Measurements from ENCODE around the gene LRSAM1.

Gene LRSAM1

DNA sequence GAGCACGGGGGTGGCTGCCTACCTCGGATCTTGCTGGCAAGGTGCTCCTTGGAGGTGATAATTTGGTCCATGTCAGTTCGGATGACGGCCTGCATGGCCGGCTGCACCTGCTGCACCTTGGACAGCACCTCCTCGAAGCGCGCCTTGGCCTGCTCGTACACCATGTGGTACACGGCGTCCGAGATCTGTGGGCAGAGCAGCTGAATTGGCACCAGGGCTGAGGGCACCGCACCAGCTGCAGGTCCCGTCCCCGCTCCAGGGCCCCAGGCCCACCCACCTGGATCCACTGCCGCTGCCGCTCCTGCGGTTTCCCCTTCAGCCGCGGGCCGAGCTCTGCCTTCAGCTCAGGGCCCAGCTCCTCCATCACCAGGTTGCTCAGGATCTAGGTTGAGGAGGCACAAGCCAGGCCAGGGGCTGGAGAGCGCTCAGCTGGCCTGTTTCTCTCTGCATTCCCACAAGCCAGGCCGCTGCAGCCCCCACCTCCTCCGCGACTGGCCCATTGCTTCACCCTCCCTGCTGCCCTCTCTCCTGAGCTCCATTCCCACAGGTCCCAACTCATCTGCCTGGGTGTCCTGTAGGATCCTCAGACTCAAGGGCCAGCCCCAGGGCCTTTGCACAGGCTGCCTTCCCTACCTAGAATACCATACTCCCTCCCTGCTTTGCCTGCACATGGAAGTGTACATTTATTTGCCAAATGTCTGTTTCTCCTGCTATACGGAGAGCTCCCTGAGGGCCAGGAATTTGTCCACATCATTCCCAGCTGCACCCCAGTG is 65.7 kb downstream of the LRSAM1 start:
- no peak for DNase-seq (ENCODE audit: low read depth, low spot score)
- Histone ChIP-seq H3K27ac (no peak overlapping the region), H3K9me3 (ENCODE audit: low read depth, low read length) (no peaks in the 10 kb centered on the region), H3K9ac (ENCODE audit: insufficient read length) (no peak overlapping the region), H3K4me3 (no peak overlapping the region), H3K36me3 (ENCODE audit: insufficient read depth, low read length) (peaks cover 3% of the 10 kb centered on the region; the same call in 1 of the 2 replicates)
- TF ChIP-seq POLR2AphosphoS5 (IDR thresholded peaks at IDR 0.05; ENCODE audit: borderline replicate concordance, low read depth, low read length) (no peak), EZH2 (IDR thresholded peaks at IDR 0.05) (no peak), FOXP2 (optimal IDR thresholded peaks at IDR 0.05; ENCODE audit: control extremely low read depth, extremely low read length, insufficient read depth) (no peak)

DNA sequence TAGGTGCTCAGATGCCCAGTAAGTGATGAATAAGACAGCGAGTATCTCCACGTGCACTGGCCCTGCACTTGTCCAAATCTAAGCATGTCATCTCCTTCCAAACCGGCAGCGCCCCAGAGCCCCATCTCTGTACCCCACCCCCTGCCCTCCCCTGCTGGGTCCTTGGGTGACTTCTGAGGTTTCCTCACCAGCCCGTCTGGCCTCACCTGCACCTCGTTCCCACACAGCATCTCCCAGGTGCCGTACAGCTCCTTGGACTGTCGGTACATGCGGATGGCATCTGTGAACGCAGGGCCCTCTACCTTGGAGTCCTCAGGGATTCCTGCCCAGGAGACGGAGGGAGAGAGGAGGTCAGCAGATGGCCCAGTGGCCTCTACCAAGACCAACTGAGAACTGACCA is 66.3 kb downstream of the LRSAM1 start:
- H3K27ac ChIP-seq = no peak overlapping the region
- TF ChIP-seq FOXP2 (optimal IDR thresholded peaks at IDR 0.05; ENCODE audit: control extremely low read depth, extremely low read length, insufficient read depth) = no peak
- no peak for TF ChIP-seq POLR2AphosphoS5 (IDR thresholded peaks at IDR 0.05; ENCODE audit: borderline replicate concordance, low read depth, low read length)
- no peak for TF ChIP-seq EZH2 (IDR thresholded peaks at IDR 0.05)
- no peaks in the 10 kb centered on the region for H3K9me3 ChIP-seq (ENCODE audit: low read depth, low read length)
- peaks cover 3% of the 10 kb centered on the region; the same call in 1 of the 2 replicates for H3K36me3 ChIP-seq (ENCODE audit: insufficient read depth, low read length)
- H3K4me3 ChIP-seq = no peak overlapping the region
- H3K9ac ChIP-seq (ENCODE audit: insufficient read length) = no peak overlapping the region
- no peak for DNase-seq (ENCODE audit: low read depth, low spot score)

DNA sequence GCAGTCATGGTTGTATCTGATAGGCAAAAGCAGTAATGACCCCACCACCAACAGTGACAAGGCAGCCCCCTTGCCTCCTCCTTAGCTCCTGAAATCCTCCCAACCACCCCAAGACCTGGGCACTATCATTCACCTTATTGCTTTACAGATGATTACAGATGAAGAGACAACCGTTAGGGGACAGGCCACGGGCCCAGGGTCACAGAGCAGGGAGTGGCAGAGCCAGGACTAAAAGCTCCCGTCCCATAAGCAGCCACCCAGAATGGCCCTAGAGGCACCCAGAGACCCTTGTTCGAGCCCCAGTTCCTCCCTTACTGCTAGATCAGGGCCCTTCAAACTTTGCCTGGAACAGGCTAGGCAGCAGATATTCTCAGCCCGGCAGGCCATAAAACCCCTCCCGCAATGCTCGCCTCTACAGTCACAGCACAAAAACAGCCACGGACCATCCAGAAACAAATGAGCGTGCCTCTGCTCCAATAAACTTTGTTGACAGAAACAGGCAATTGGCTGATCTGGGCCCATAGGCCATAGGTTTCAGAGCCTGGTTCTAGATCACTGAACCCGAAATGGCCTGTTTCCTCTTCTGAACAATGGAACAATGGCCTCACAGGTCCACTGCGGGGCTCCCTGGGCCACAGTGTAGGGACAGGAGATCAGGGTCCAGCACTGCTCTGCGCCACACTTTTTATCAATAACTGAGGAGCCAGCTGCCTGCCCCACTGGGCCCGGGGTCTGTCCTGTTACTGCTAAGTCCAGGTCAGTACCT is 67.0 kb downstream of the LRSAM1 start:
- TF ChIP-seq POLR2AphosphoS5 (IDR thresholded peaks at IDR 0.05; ENCODE audit: borderline replicate concordance, low read depth, low read length) = no peak
- TF ChIP-seq FOXP2 (optimal IDR thresholded peaks at IDR 0.05; ENCODE audit: control extremely low read depth, extremely low read length, insufficient read depth) = no peak
- no peak for TF ChIP-seq EZH2 (IDR thresholded peaks at IDR 0.05)
- Histone ChIP-seq H3K36me3 (ENCODE audit: insufficient read depth, low read length) (peaks cover 7% of the 10 kb centered on the region), H3K27ac (no peak overlapping the region)

DNA sequence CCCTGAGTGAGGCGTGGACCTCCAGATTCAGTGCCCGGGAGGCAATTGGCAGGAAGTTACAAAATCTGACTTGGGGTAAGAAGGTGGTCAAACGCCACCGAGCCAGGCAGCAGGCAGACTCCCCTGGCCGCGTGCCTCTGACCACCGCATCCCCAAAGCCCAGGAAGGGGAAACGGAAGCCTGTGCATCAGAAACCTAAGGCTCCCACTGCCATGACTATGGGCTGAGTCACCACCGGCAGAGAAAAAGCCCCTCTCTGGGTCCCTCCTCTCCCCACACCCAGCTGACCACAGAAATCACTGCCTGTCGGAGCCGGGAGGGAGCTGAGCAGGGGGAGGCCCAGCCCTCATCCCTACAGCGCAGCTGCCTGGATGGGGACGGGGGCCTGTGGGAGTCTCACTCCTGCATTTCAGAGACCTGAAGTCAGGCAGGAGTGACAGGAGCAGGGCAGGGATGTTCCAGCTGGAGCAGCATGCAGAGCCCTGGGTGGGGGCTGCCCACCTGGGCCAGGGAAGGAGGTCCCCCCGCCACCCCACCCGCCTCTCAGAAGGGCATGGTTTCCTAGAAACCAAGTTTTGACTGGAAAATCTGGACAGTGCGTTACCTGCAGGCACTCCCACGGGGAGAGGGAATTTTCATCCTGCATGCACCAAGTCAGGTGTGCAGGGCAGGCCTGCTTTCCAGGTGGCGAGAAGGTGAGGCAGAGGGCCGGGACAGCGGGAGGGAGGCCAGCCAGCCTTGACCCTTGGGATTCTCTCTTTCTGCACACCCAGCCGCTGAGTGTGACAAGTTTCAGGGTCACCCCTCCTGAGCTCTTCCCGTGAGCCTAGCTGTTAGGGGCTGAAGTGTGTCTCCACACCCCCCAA is 68.2 kb downstream of the LRSAM1 start:
- H3K36me3 ChIP-seq (ENCODE audit: insufficient read depth, low read length) = peaks cover 20% of the 10 kb centered on the region
- no peak overlapping the region for H3K27ac ChIP-seq
- H3K4me3 ChIP-seq = no peak overlapping the region
- TF ChIP-seq POLR2AphosphoS5 (IDR thresholded peaks at IDR 0.05; ENCODE audit: borderline replicate concordance, low read depth, low read length) (no peak), FOXP2 (optimal IDR thresholded peaks at IDR 0.05; ENCODE audit: control extremely low read depth, extremely low read length, insufficient read depth) (no peak), EZH2 (IDR thresholded peaks at IDR 0.05) (no peak)
- H3K9me3 ChIP-seq (ENCODE audit: low read depth, low read length) = peaks cover 5% of the 10 kb centered on the region; the same call in 1 of the 2 replicates
- H3K9ac ChIP-seq (ENCODE audit: insufficient read length) = no peak overlapping the region
- no peak for DNase-seq (ENCODE audit: low read depth, low spot score)

More for the DNA sequence above, 67.0 kb downstream of the LRSAM1 start:
- Histone ChIP-seq H3K9me3 (ENCODE audit: low read depth, low read length) (0 out of 2 replicates have a peak, but pooled peaks cover under 1% of the 10 kb centered on the region), H3K9ac (ENCODE audit: insufficient read length) (no peak overlapping the region), H3K4me3 (no peak overlapping the region)
- no peak for DNase-seq (ENCODE audit: low read depth, low spot score)

DNA sequence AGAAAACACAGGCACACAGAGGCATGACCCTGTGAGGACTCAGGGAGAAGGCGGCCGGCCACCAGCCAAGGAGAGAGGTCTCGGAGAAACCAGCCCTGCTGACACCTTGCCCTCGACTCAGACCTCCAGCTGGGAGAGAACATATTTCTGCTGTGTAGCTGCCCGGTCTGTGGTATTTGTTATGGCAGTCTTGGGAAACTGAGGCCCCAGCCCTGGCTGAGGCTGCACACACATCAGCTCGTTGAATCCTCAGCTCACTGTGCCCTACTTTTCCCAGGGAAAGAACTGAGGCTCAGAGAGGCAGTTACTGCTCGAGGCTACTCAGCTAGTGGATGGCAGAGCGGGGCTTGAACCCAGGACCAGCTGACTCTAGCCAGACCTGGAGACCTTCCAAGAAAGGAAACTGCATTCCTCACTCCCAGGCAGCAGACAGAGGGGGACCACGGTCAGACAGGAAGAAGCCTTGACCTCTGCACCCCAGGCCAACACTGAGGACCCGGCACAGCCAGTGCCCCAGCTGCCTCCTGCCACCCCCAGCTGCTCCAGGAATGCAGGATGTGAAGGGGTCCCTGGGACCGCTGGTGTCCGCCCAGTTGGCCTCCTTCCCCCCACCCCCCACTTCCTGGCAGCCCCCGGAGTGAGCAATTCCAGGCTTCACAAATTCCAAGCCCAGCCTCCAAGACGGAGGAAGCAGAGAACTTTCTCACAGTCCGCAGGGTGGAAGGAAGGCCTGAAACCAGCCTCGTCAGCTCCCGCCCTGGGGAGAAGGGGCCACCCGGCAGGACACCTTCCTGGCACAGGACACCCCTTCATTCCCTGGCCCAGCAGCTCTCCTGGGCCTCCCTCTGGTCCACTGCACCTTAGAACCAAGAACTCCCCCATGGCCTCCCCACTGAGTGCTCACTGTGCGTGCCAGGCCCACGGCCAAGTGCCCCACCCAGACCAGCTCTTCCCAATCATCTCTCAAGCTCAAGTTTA is 69.9 kb downstream of the LRSAM1 start:
- H3K4me3 ChIP-seq = no peak overlapping the region
- no peak for DNase-seq (ENCODE audit: low read depth, low spot score)
- TF ChIP-seq POLR2AphosphoS5 (IDR thresholded peaks at IDR 0.05; ENCODE audit: borderline replicate concordance, low read depth, low read length) = no peak
- no peak for TF ChIP-seq FOXP2 (optimal IDR thresholded peaks at IDR 0.05; ENCODE audit: control extremely low read depth, extremely low read length, insufficient read depth)
- peaks cover 12% of the 10 kb centered on the region; the same call in 1 of the 2 replicates for H3K9me3 ChIP-seq (ENCODE audit: low read depth, low read length)
- H3K27ac ChIP-seq = no peak overlapping the region
- H3K9ac ChIP-seq (ENCODE audit: insufficient read length) = no peak overlapping the region
- peaks cover 33% of the 10 kb centered on the region for H3K36me3 ChIP-seq (ENCODE audit: insufficient read depth, low read length)

DNA sequence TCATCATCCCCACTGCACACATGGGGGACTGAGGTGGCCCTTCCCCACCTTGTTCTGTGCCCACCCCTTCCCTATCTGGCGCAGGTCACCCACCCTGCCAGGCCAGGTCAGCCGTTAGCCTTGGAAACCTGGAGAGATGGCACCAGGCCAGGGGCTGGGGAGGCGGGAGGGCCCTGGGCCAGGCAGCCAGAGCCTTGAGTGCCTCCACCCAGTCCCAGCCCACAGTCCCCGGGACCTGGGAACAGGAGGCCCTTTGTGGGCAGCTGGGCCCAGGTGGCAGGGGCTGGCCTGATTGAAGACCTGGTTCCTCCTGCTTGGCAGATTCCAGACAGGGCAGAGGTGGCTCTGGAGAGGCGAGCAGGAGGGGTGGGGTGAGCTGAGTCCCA is 70.6 kb downstream of the LRSAM1 start:
- H3K4me3 ChIP-seq = no peak overlapping the region
- H3K9ac ChIP-seq (ENCODE audit: insufficient read length) = no peak overlapping the region
- peaks cover 37% of the 10 kb centered on the region for H3K36me3 ChIP-seq (ENCODE audit: insufficient read depth, low read length)
- H3K9me3 ChIP-seq (ENCODE audit: low read depth, low read length) = peaks cover 12% of the 10 kb centered on the region; the same call in 1 of the 2 replicates
- no peak for TF ChIP-seq POLR2AphosphoS5 (IDR thresholded peaks at IDR 0.05; ENCODE audit: borderline replicate concordance, low read depth, low read length)
- no peak for TF ChIP-seq FOXP2 (optimal IDR thresholded peaks at IDR 0.05; ENCODE audit: control extremely low read depth, extremely low read length, insufficient read depth)
- TF ChIP-seq EZH2 (IDR thresholded peaks at IDR 0.05) = no peak
- H3K27ac ChIP-seq = no peak overlapping the region
- no peak for DNase-seq (ENCODE audit: low read depth, low spot score)

DNA sequence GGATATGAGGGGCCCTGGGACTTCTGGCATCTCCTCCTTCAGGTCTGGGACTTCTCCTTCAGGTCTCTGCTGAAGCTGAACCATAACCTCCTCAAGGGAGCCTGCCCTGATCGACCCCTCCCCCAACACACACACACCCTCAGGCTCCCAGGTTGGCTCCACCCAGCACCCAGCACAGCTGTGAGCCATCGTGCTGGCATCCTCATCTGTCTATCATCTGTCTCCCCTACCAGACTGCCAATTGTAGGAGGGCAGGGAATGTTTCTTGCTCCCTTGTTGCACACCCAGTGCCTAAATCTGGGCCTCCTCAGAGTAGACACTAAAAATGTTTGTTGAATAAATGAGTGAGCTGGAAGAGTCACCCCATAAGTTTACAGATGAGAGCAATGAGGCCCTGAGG is 71.4 kb downstream of the LRSAM1 start:
- Histone ChIP-seq H3K9me3 (ENCODE audit: low read depth, low read length) (peaks cover 12% of the 10 kb centered on the region; the same call in 1 of the 2 replicates), H3K27ac (no peak overlapping the region), H3K4me3 (no peak overlapping the region), H3K9ac (ENCODE audit: insufficient read length) (no peak overlapping the region), H3K36me3 (ENCODE audit: insufficient read depth, low read length) (peaks cover 37% of the 10 kb centered on the region)
- TF ChIP-seq POLR2AphosphoS5 (IDR thresholded peaks at IDR 0.05; ENCODE audit: borderline replicate concordance, low read depth, low read length) (no peak), EZH2 (IDR thresholded peaks at IDR 0.05) (no peak), FOXP2 (optimal IDR thresholded peaks at IDR 0.05; ENCODE audit: control extremely low read depth, extremely low read length, insufficient read depth) (no peak)
- DNase-seq (ENCODE audit: low read depth, low spot score) = no peak

Measured in SK-N-MC (cell line).